ENCODE data around the gene GOLT1B.

Gene GOLT1B

DNA sequence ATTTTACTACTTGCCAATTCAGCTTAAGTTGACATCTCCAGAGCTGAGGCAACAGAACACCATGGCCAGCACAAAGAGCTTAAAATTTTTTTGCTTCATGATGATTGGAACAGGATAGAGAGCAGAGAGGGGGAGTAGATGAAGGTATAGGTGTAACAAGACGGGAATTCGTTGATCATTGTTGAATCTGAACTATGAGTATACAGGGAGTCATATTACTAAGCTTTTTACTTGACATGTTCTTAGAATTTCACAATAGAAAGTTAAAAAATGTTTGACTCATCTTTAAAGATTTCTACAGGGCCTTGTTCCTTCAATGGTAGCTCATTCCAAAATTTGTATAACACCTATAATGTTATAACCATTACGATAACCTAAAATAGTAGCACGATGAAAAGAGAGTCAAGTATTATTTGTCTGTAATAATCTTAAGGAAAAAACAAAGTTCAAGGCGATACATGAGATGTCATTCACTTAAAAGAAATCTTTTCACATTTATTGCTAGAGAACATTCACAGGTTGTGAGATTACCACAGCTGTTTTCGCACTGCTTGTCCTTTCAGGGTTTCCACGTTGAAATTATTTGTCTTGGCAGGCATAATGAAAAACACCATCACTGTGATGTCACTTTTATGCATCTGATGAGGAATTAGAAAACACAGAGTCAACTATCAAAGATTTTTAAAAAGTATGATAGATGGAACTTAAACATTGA lies 58.4 kb downstream of the GOLT1B start:
- DNase-seq (ENCODE audit: low read depth), result no peak
- H3K4me3 ChIP-seq (ENCODE audit: low read depth, low read length), result no peak overlapping the region
- TF ChIP-seq, protein P1, sequence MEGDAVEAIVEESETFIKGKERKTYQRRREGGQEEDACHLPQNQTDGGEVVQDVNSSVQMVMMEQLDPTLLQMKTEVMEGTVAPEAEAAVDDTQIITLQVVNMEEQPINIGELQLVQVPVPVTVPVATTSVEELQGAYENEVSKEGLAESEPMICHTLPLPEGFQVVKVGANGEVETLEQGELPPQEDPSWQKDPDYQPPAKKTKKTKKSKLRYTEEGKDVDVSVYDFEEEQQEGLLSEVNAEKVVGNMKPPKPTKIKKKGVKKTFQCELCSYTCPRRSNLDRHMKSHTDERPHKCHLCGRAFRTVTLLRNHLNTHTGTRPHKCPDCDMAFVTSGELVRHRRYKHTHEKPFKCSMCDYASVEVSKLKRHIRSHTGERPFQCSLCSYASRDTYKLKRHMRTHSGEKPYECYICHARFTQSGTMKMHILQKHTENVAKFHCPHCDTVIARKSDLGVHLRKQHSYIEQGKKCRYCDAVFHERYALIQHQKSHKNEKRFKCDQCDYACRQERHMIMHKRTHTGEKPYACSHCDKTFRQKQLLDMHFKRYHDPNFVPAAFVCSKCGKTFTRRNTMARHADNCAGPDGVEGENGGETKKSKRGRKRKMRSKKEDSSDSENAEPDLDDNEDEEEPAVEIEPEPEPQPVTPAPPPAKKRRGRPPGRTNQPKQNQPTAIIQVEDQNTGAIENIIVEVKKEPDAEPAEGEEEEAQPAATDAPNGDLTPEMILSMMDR (IDR thresholded peaks at IDR 0.05; ENCODE audit: control insufficient read depth, extremely low read depth, insufficient read depth), result no peak

- DNase-seq (ENCODE audit: low read depth), result no peak
- TF ChIP-seq, protein P1 (IDR thresholded peaks at IDR 0.05; ENCODE audit: control insufficient read depth, extremely low read depth, insufficient read depth), result no peak
- H3K4me3 ChIP-seq (ENCODE audit: low read depth, low read length), result no peak overlapping the region
These were observed 59.6 kb downstream of the GOLT1B start for GRCh38 chr12:21561158-21561557.

- TF ChIP-seq, protein P1 (IDR thresholded peaks at IDR 0.05; ENCODE audit: control insufficient read depth, extremely low read depth, insufficient read depth), result no peak
- DNase-seq (ENCODE audit: low read depth), result no peak
- no peak overlapping the region for H3K4me3 ChIP-seq (ENCODE audit: low read depth, low read length)
These were observed 61.3 kb downstream of the GOLT1B start for GRCh38 chr12:21562859-21563258.

GRCh38 chr12:21566223-21566906 lies 64.8 kb downstream of the GOLT1B start:
- no peak overlapping the region for H3K4me3 ChIP-seq (ENCODE audit: low read depth, low read length)
- no peak for DNase-seq (ENCODE audit: low read depth)
- TF ChIP-seq, protein P1 (IDR thresholded peaks at IDR 0.05; ENCODE audit: control insufficient read depth, extremely low read depth, insufficient read depth), result no peak

GRCh38 chr12:21566907-21567394 lies 65.4 kb downstream of the GOLT1B start:
- no peak for DNase-seq (ENCODE audit: low read depth)
- no peak overlapping the region for H3K4me3 ChIP-seq (ENCODE audit: low read depth, low read length)
- TF ChIP-seq, protein P1 (IDR thresholded peaks at IDR 0.05; ENCODE audit: control insufficient read depth, extremely low read depth, insufficient read depth), result no peak
